ENCODE data around the gene CAMK1G. TPM values are rescaled to one million over a fixed set of nuclear protein-coding genes. Genes with fewer than 3 reads are reported as not detected.

Gene CAMK1G
- total and polyA plus RNA-seq, 10 of the 15 experiments (the other 5 are each of a cell fraction or from before 2014, with no cell fraction given) = 0.18 to 0.20 TPM; not detected in 8

- SMC1A ChIA-PET (ENCODE audit: uncharacterized antibody, unreplicated experiment) = interaction anchor here (0.8 to 1.4 kb wide), 2 partner anchors 16 to 48 kb away, joined by 3 to 4 read pairs; no protein-coding TSS in a partner anchor
- Histone ChIP-seq H3K4me1 (ENCODE audit: control insufficient read depth, insufficient read depth, low read length) (no peaks in the 10 kb centered on the region), H3K36me3 (ENCODE audit: control insufficient read depth in 2 of 2, insufficient read depth in 2 of 2, low read length in 1 of 2) (no peaks in the 10 kb centered on the region), H3K4me2 (ENCODE audit: control insufficient read depth, insufficient read depth) (no peak overlapping the region), H3K79me2 (ENCODE audit: control insufficient read depth, insufficient read depth, low read length) (no peaks in the 10 kb centered on the region), H3K27ac (ENCODE audit: control insufficient read depth, insufficient read depth) (no peak overlapping the region), H3K9ac (ENCODE audit: control insufficient read depth, insufficient read depth, low read length) (no peak overlapping the region), H3K27me3 (replicated peaks in 1 of 2; ENCODE audit: control insufficient read depth in 2 of 2, insufficient read depth in 2 of 2, low read length in 1 of 2) (peaks cover 0 to 5% of the 10 kb centered on the region in 2 experiments; a peak in 2 of 4 replicates), H3K4me3 (no peak overlapping the region), H2AFZ (ENCODE audit: control insufficient read depth, low read depth, low read length) (no peak overlapping the region), H3K9me3 (replicated peaks; ENCODE audit: control insufficient read depth, insufficient read depth, low read length) (no peaks in the 10 kb centered on the region), H4K20me1 (ENCODE audit: control insufficient read depth, insufficient read depth) (no peaks in the 10 kb centered on the region)
- intact Hi-C loops (cut with micrococcal nuclease; ENCODE audit: unreplicated experiment) = no loop called here
- ATAC-seq (no peak), FAIRE-seq (no peak), DNase-seq (ENCODE audit: low read depth, low spot score) (no peak)
- no TSS peak for BruUV-seq (replicated peaks)
- WGBS (ENCODE audit: insufficient coverage, insufficient replicate concordance, low lambda C conversion rate, missing lambda C conversion rate) = 0% methylated on average over 6 of the region's 6 CpGs
- RAD21 ChIA-PET (ENCODE audit: unreplicated experiment) = no interaction called here
- in situ Hi-C loops (cut with MboI) = no loop called here
- TF ChIP-seq SMAD1 (IDR thresholded peaks at IDR 0.05; ENCODE audit: low read depth, partially characterized antibody) = no peak
- POLR2A ChIA-PET = interaction anchor here (0.5 to 0.6 kb wide), 2 partner anchors 160 to 648 kb away, joined by 4 read pairs; no protein-coding TSS in a partner anchor
- CTCF ChIA-PET = interaction anchor here (0.7 to 2.9 kb wide), 4 partner anchors 8 to 380 kb away, joined by 3 to 11 read pairs (median 3); no protein-coding TSS in a partner anchor
Measured at GRCh38 chr1:209561532-209561931, 22.0 kb upstream of the CAMK1G start.

GRCh38 chr1:209564849-209565248 is 18.7 kb upstream of the CAMK1G start:
- no peak overlapping the region for H3K4me2 ChIP-seq (ENCODE audit: control insufficient read depth, insufficient read depth)
- H3K27me3 ChIP-seq (replicated peaks in 1 of 2; ENCODE audit: control insufficient read depth in 2 of 2, insufficient read depth in 2 of 2, low read length in 1 of 2) = peaks cover 0 to 5% of the 10 kb centered on the region in 2 experiments; a peak in 2 of 4 replicates
- no peak for DNase-seq (ENCODE audit: low read depth, low spot score)
- H3K36me3 ChIP-seq (ENCODE audit: control insufficient read depth in 2 of 2, insufficient read depth in 2 of 2, low read length in 1 of 2) = no peaks in the 10 kb centered on the region
- H3K4me1 ChIP-seq (ENCODE audit: control insufficient read depth, insufficient read depth, low read length) = no peaks in the 10 kb centered on the region
- TF ChIP-seq CBX3 (IDR thresholded peaks at IDR 0.05; ENCODE audit: borderline replicate concordance, low read depth) = no peak
- no peak for TF ChIP-seq NKRF (conservative IDR thresholded peaks at IDR 0.05)
- TF ChIP-seq ZBTB4 (CRISPR knock-in tag; IDR thresholded peaks at IDR 0.05) = no peak
- H3K4me3 ChIP-seq = no peak overlapping the region
- in situ Hi-C loops (cut with MboI) = no loop called here
- H3K27ac ChIP-seq (ENCODE audit: control insufficient read depth, insufficient read depth) = no peak overlapping the region
- ChIA-PET CTCF (interaction anchor here (0.9 to 24.2 kb wide), 16 partner anchors 9 to 363 kb away, joined by 3 to 307 read pairs (median 6); no protein-coding TSS in a partner anchor), RAD21 (ENCODE audit: unreplicated experiment) (interaction anchor here (0.9 kb wide), 1 partner anchor 63 kb away, joined by 4 read pairs; no protein-coding TSS in a partner anchor), POLR2A (no interaction called here), SMC1A (ENCODE audit: uncharacterized antibody, unreplicated experiment) (interaction anchor here (0.7 to 1.3 kb wide), 2 partner anchors 11 to 208 kb away, joined by 3 to 5 read pairs; no protein-coding TSS in a partner anchor)
- 26% methylated on average over 4 of the region's 4 CpGs for WGBS (ENCODE audit: insufficient coverage, insufficient replicate concordance, low lambda C conversion rate, missing lambda C conversion rate)
- no peaks in the 10 kb centered on the region for H4K20me1 ChIP-seq (ENCODE audit: control insufficient read depth, insufficient read depth)
- intact Hi-C loops (cut with micrococcal nuclease; ENCODE audit: unreplicated experiment) = no loop called here
- no peaks in the 10 kb centered on the region for H3K9me3 ChIP-seq (replicated peaks; ENCODE audit: control insufficient read depth, insufficient read depth, low read length)
- no peak for FAIRE-seq
- no peak overlapping the region for H3K9ac ChIP-seq (ENCODE audit: control insufficient read depth, insufficient read depth, low read length)
- no peaks in the 10 kb centered on the region for H3K79me2 ChIP-seq (ENCODE audit: control insufficient read depth, insufficient read depth, low read length)
- no TSS peak for BruUV-seq (replicated peaks)
- no peak overlapping the region for H2AFZ ChIP-seq (ENCODE audit: control insufficient read depth, low read depth, low read length)
- no peak for ATAC-seq

All from GM12878 (cell line).